Caki2 (cell line): ENCODE data around the gene LHFPL3. TPM values are rescaled to one million over a fixed set of nuclear protein-coding genes. Genes with fewer than 3 reads are reported as not detected.

Experiments
- DNase-seq: peaks from one replicate; pipeline ENCODE4 v3.0.0-alpha.2; 2015; ENCODE audit warnings: low read depth
- in situ Hi-C: cut with HindIII; loops from 2 replicates; pipeline ENCODE4 v1.10.0; 2016; ENCODE audit warnings: low sequenced_read_pairs, low pct_unique_long_range_greater_than_20kb, mixed read lengths
- total RNA-seq: library from RNA; depleted of rRNA; stranded (reverse); fragments of >200 nt; shearing (Covaris generic); gene quantifications from 2 replicates; pipeline ENCODE4 v1.2.3, GENCODE V29; 2014; ENCODE audit warnings: low replicate concordance

Gene LHFPL3
- total RNA-seq, 1 experiment from 2014 or later, result not detected

- in situ Hi-C loops, result no loop called here
- no peak for DNase-seq
Observed at GRCh38 chr7:104363355-104363754, 35.0 kb downstream of the LHFPL3 start.

- DNase-seq, result no peak
- in situ Hi-C loops, result no loop called here
Observed at GRCh38 chr7:104366390-104366789, 38.0 kb downstream of the LHFPL3 start.

- in situ Hi-C loops, result no loop called here
- no peak for DNase-seq
Observed at GRCh38 chr7:104367926-104368325, 39.5 kb downstream of the LHFPL3 start.

GRCh38 chr7:104371216-104371979, 43.0 kb downstream of the LHFPL3 start:
- in situ Hi-C loops, result no loop called here

GRCh38 chr7:104371980-104372357, 43.6 kb downstream of the LHFPL3 start:
- in situ Hi-C loops, result no loop called here
- no peak for DNase-seq

More at GRCh38 chr7:104371216-104371979, 43.0 kb downstream of the LHFPL3 start:
- DNase-seq, result no peak

- in situ Hi-C loops, result no loop called here
- no peak for DNase-seq
Observed at GRCh38 chr7:104382616-104383015, 54.2 kb downstream of the LHFPL3 start.

GRCh38 chr7:104386943-104387342, 58.5 kb downstream of the LHFPL3 start:
- in situ Hi-C loops, result no loop called here
- DNase-seq, result no peak

GRCh38 chr7:104388222-104388621, 59.8 kb downstream of the LHFPL3 start:
- in situ Hi-C loops, result no loop called here
- no peak for DNase-seq

GRCh38 chr7:104395162-104395561, 66.8 kb downstream of the LHFPL3 start:
- DNase-seq, result no peak
- in situ Hi-C loops, result no loop called here

GRCh38 chr7:104397442-104397841, 69.0 kb downstream of the LHFPL3 start:
- in situ Hi-C loops, result no loop called here
- no peak for DNase-seq

- in situ Hi-C loops, result no loop called here
Observed at GRCh38 chr7:104408371-104408770, 80.0 kb downstream of the LHFPL3 start.

GRCh38 chr7:104410742-104411141, 82.3 kb downstream of the LHFPL3 start:
- DNase-seq, result no peak
- in situ Hi-C loops, result no loop called here

More at GRCh38 chr7:104408371-104408770, 80.0 kb downstream of the LHFPL3 start:
- no peak for DNase-seq

- no peak for DNase-seq
- in situ Hi-C loops, result no loop called here
Observed at GRCh38 chr7:104412911-104413310, 84.5 kb downstream of the LHFPL3 start.

- no peak for DNase-seq
- in situ Hi-C loops, result no loop called here
Observed at GRCh38 chr7:104414216-104414615, 85.8 kb downstream of the LHFPL3 start.

GRCh38 chr7:104415700-104416099, 87.3 kb downstream of the LHFPL3 start:
- no peak for DNase-seq
- in situ Hi-C loops, result no loop called here

- in situ Hi-C loops, result no loop called here
- DNase-seq, result no peak
Observed at GRCh38 chr7:104416866-104417393, 88.5 kb downstream of the LHFPL3 start.

GRCh38 chr7:104431930-104432329, 103.5 kb downstream of the LHFPL3 start:
- in situ Hi-C loops, result no loop called here
- no peak for DNase-seq

GRCh38 chr7:104434129-104434528, 105.7 kb downstream of the LHFPL3 start:
- DNase-seq, result no peak
- in situ Hi-C loops, result no loop called here

GRCh38 chr7:104442481-104442880, 114.1 kb downstream of the LHFPL3 start:
- DNase-seq, result no peak
- in situ Hi-C loops, result no loop called here

GRCh38 chr7:104444017-104444416, 115.6 kb downstream of the LHFPL3 start:
- in situ Hi-C loops, result no loop called here
- DNase-seq, result no peak
